HUES6 (cell line): ENCODE data around the gene XYLT1.

Source experiments
- H3K27ac ChIP-seq: 2 replicates; pipeline ENCODE4 v1.7.0; 2013; ENCODE audit warnings: low read depth, mild to moderate bottlenecking, low read length, inconsistent platforms
- H3K27me3 ChIP-seq: 2 replicates; pipeline ENCODE4 v1.6.1; 2013; ENCODE audit warnings: low read length; ENCODE audit not compliant: control insufficient read depth, insufficient read depth
- H3K36me3 ChIP-seq: 2 replicates; pipeline ENCODE4 v1.6.1; 2013; ENCODE audit warnings: low read length; ENCODE audit not compliant: control insufficient read depth, insufficient read depth
- H3K4me1 ChIP-seq: 2 replicates; pipeline ENCODE4 v1.6.1; 2013; ENCODE audit warnings: low read length; ENCODE audit not compliant: control insufficient read depth, insufficient read depth
- H3K4me3 ChIP-seq: 2 replicates; pipeline ENCODE4 v1.5.1; 2013; ENCODE audit warnings: low read depth, low read length
- H3K9ac ChIP-seq: one replicate; pipeline ENCODE4 v1.6.1; 2013; ENCODE audit warnings: mild to moderate bottlenecking, low read length
- H3K9me3 ChIP-seq: 2 replicates; pipeline ENCODE4 v1.6.1; 2013; ENCODE audit warnings: low read depth, low read length; ENCODE audit not compliant: control insufficient read depth, insufficient read depth

The XYLT1 gene

GRCh38 chr16:17224350-17224749, 246.4 kb downstream of the XYLT1 start:
- Histone ChIP-seq H3K27ac (no peak overlapping the region), H3K4me3 (no peak overlapping the region), H3K9me3 (no peaks in the 10 kb centered on the region), H3K27me3 (no peaks in the 10 kb centered on the region; the same call in 1 of the 2 replicates), H3K4me1 (peaks cover 13% of the 10 kb centered on the region), H3K9ac (no peak overlapping the region), H3K36me3 (no peaks in the 10 kb centered on the region)

- no peaks in the 10 kb centered on the region for H3K36me3 ChIP-seq
- H3K27me3 ChIP-seq = no peaks in the 10 kb centered on the region; the same call in 1 of the 2 replicates
- no peak overlapping the region for H3K4me3 ChIP-seq
- peaks cover 13% of the 10 kb centered on the region for H3K4me1 ChIP-seq
- H3K9me3 ChIP-seq = no peaks in the 10 kb centered on the region
- H3K9ac ChIP-seq = no peak overlapping the region
- H3K27ac ChIP-seq = no peak overlapping the region
Measured at GRCh38 chr16:17223576-17223975, 247.2 kb downstream of the XYLT1 start.

GRCh38 chr16:17222871-17223401, 247.8 kb downstream of the XYLT1 start:
- Histone ChIP-seq H3K4me3 (no peak overlapping the region), H3K4me1 (peaks cover 13% of the 10 kb centered on the region), H3K36me3 (no peaks in the 10 kb centered on the region), H3K27ac (no peak overlapping the region), H3K9ac (no peak overlapping the region), H3K27me3 (no peaks in the 10 kb centered on the region; the same call in 1 of the 2 replicates), H3K9me3 (no peaks in the 10 kb centered on the region)

GRCh38 chr16:17219991-17220390, 250.8 kb downstream of the XYLT1 start:
- H3K4me1 ChIP-seq = peaks cover 6% of the 10 kb centered on the region; the same call in 1 of the 2 replicates
- H3K27me3 ChIP-seq = no peaks in the 10 kb centered on the region; the same call in 1 of the 2 replicates
- no peak overlapping the region for H3K4me3 ChIP-seq
- no peak overlapping the region for H3K27ac ChIP-seq
- H3K9me3 ChIP-seq = no peaks in the 10 kb centered on the region
- no peaks in the 10 kb centered on the region for H3K36me3 ChIP-seq
- no peak overlapping the region for H3K9ac ChIP-seq

DNA sequence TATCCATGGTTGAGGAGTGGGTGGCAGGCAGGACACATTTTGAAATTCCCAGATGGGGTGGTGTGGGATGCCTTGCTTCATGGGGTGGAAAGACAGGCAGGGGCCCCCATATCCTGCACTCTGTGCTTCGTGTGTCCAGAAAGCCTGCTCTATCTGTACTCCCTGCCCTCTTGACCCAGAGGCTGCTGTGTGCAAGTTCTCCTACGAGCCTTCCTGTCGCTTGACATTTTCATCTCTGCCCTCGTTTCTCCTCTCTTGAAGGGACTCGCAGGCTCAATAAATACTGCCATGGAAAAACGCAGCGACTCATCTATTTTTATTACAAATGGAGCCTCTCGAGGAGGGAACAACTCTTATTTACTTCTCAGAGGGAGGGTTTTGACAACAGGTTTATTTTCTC, 254.8 kb downstream of the XYLT1 start:
- Histone ChIP-seq H3K4me3 (no peak overlapping the region), H3K27me3 (no peaks in the 10 kb centered on the region), H3K4me1 (peaks cover 3% of the 10 kb centered on the region; the same call in 1 of the 2 replicates), H3K9ac (no peak overlapping the region), H3K36me3 (no peaks in the 10 kb centered on the region), H3K27ac (no peak overlapping the region), H3K9me3 (peaks cover 4% of the 10 kb centered on the region)

GRCh38 chr16:17215306-17215705, 255.5 kb downstream of the XYLT1 start:
- Histone ChIP-seq H3K4me3 (no peak overlapping the region), H3K9me3 (peaks cover 4% of the 10 kb centered on the region), H3K4me1 (peaks cover 5% of the 10 kb centered on the region; the same call in 1 of the 2 replicates), H3K9ac (no peak overlapping the region), H3K27me3 (no peaks in the 10 kb centered on the region), H3K36me3 (no peaks in the 10 kb centered on the region), H3K27ac (no peak overlapping the region)

DNA sequence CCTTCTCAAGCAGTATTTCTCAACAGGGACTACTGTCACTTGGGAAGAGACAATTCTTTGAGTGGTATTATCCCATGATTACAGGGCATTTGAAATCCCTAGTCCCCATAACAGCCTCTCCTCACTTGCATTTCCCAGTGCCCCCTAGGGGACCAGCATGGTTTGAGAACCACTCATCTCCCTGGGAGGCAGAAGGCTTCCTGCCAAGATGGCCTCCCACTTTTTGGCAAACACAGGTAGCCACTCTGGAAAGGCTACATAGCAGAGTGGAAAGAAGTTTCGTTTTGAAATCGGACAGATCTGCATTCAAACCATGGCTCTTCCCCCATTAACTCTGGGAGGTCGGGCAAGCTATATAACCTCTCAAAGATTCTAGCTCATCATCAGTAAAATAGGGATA, 256.8 kb downstream of the XYLT1 start:
- H3K9me3 ChIP-seq = peaks cover 4% of the 10 kb centered on the region
- no peak overlapping the region for H3K9ac ChIP-seq
- no peaks in the 10 kb centered on the region for H3K27me3 ChIP-seq
- H3K4me1 ChIP-seq = peaks cover 5% of the 10 kb centered on the region; the same call in 1 of the 2 replicates
- H3K4me3 ChIP-seq = no peak overlapping the region
- no peak overlapping the region for H3K27ac ChIP-seq
- no peaks in the 10 kb centered on the region for H3K36me3 ChIP-seq

- no peaks in the 10 kb centered on the region for H3K36me3 ChIP-seq
- H3K9me3 ChIP-seq = peaks cover 4% of the 10 kb centered on the region
- H3K27ac ChIP-seq = no peak overlapping the region
- H3K9ac ChIP-seq = no peak overlapping the region
- H3K27me3 ChIP-seq = no peaks in the 10 kb centered on the region
- H3K4me1 ChIP-seq = peaks cover 5% of the 10 kb centered on the region; the same call in 1 of the 2 replicates
- no peak overlapping the region for H3K4me3 ChIP-seq
Measured at GRCh38 chr16:17213025-17213424, 257.7 kb downstream of the XYLT1 start.

GRCh38 chr16:17212606-17213005, 258.2 kb downstream of the XYLT1 start:
- Histone ChIP-seq H3K9me3 (peaks cover 4% of the 10 kb centered on the region), H3K36me3 (no peaks in the 10 kb centered on the region), H3K27me3 (no peaks in the 10 kb centered on the region), H3K4me3 (no peak overlapping the region), H3K4me1 (peaks cover 5% of the 10 kb centered on the region; the same call in 1 of the 2 replicates), H3K27ac (no peak overlapping the region), H3K9ac (no peak overlapping the region)

GRCh38 chr16:17211797-17212196, 259.0 kb downstream of the XYLT1 start:
- no peak overlapping the region for H3K4me3 ChIP-seq
- H3K36me3 ChIP-seq = no peaks in the 10 kb centered on the region
- H3K27ac ChIP-seq = no peak overlapping the region
- no peaks in the 10 kb centered on the region for H3K27me3 ChIP-seq
- no peak overlapping the region for H3K9ac ChIP-seq
- peaks cover 4% of the 10 kb centered on the region for H3K9me3 ChIP-seq
- H3K4me1 ChIP-seq = peaks cover 5% of the 10 kb centered on the region; the same call in 1 of the 2 replicates

DNA sequence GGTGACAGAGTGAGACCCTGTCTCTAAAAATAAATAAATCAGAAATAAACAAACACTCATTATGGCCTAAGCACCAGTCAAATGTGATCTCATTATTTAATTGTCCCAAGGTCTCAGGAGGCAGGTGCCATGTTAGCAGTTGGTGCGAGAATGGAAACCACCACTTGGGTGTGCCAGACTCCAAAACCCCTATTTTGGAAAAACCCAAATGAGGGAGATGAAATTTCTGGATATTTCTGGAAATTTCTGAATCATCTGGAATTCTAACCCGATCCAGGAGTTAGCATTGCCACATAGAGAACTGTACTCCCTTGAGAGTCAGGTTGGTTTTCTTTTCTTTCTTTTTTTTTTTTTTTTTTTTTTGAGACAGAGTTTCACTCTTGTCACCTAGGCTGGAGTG, 264.0 kb downstream of the XYLT1 start:
- H3K36me3 ChIP-seq = no peaks in the 10 kb centered on the region
- no peak overlapping the region for H3K9ac ChIP-seq
- no peaks in the 10 kb centered on the region for H3K27me3 ChIP-seq
- H3K4me3 ChIP-seq = no peak overlapping the region
- no peaks in the 10 kb centered on the region for H3K9me3 ChIP-seq
- H3K4me1 ChIP-seq = peaks cover 17% of the 10 kb centered on the region
- H3K27ac ChIP-seq = no peak overlapping the region
